Upper lobe of right lung (tissue), 1 donor: Measurements from ENCODE around the gene GCK. TPM values are rescaled to one million over a fixed set of nuclear protein-coding genes. Genes with fewer than 3 reads are reported as not detected.
A peak's percentile ranks its signal among the peaks of the same experiment; 100 is the strongest.
"Not testable (repeated sequence)": the region's sequence is repeated elsewhere in the genome, so short reads cannot be mapped to it uniquely, and the experiment has no call there.

Source experiments
- ATAC-seq: fragments of 200-7000 bp; cut with Tn5 transposase; one replicate; pipeline ENCODE4 v1.9.1; 2020; ENCODE audit warnings: mild to moderate bottlenecking, moderate library complexity
- DNase-seq: peaks from one replicate; pipeline ENCODE4 v3.0.0-alpha.2; 2020
- H3K27ac ChIP-seq: fragments of 200-600 bp; one replicate; pipeline ENCODE4 v1.8.0; 2022
- H3K27me3 ChIP-seq: fragments of 200-600 bp; one replicate; pipeline ENCODE4 v1.8.0; 2022; ENCODE audit warnings: mild to moderate bottlenecking
- H3K36me3 ChIP-seq: fragments of 200-600 bp; one replicate; pipeline ENCODE4 v1.8.0; 2022
- H3K4me1 ChIP-seq: fragments of 200-600 bp; one replicate; pipeline ENCODE4 v1.8.0; 2022
- H3K4me3 ChIP-seq: fragments of 200-600 bp; one replicate; pipeline ENCODE4 v1.8.0; 2022; ENCODE audit warnings: mild to moderate bottlenecking
- H3K9me3 ChIP-seq: fragments of 200-600 bp; one replicate; pipeline ENCODE4 v1.8.0; 2022
- CTCF ChIP-seq: fragments of 200-600 bp; IDR thresholded peaks from one replicate; pipeline ENCODE4 v1.8.0; 2022; ENCODE audit warnings: antibody characterized with exemption
- intact Hi-C: fragments of 100-400 bp; cut with DNase I; formaldehyde crosslinking; loops from one replicate; pipeline ENCODE4 v1.11.0; 2022
- total RNA-seq: library from RNA; stranded (reverse); fragmentation: NEBNext Ultra II Directional; extraction: Animal tissue kit (Norgen Biotek cat#: 25700); gene quantifications from one replicate; pipeline ENCODE4 v1.2.1, GENCODE V29; 2021
- donor health status: DM: no; HTN: yes; CAD: no; lungs with severe emphysema.

Gene GCK
- total RNA-seq, 1 donor from 2014 or later, result 0.23 TPM

- no peaks in the 10 kb centered on the region for H3K27me3 ChIP-seq
- no peaks in the 10 kb centered on the region for H3K9me3 ChIP-seq
- intact Hi-C loops, result no loop called here
- no peaks in the 10 kb centered on the region for H3K4me1 ChIP-seq
- no peak overlapping the region for H3K27ac ChIP-seq
- no peak for DNase-seq
- ATAC-seq, result no peak
- H3K4me3 ChIP-seq, result no peak overlapping the region
- no peak for TF ChIP-seq CTCF
- H3K36me3 ChIP-seq, result no peaks in the 10 kb centered on the region
These were observed 6.4 kb downstream of the GCK start for GRCh38 chr7:44182827-44183226.

DNA sequence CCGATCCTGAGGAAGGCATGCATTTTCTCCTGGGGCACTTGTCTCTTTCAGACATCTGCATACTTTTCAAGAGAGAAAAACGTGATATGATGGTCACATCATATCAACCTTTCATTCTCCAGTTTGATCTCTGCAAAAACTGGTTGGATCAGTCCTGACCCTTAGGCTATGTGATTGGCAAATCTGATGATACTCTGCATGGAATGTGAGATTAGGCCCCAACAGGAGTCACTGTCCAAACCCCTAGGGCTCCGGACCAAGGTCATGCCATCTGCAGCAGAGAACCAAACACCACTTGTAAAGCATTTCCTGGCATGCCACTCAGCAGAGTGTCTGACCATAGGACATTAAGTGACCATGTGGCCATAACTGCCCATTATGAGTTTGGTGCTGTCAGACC lies 8.6 kb downstream of the GCK start:
- no peak for TF ChIP-seq CTCF

GRCh38 chr7:44177570-44178131 lies 11.6 kb downstream of the GCK start:
- H3K9me3 ChIP-seq, result no peaks in the 10 kb centered on the region
- H3K4me1 ChIP-seq, result no peaks in the 10 kb centered on the region
- no peaks in the 10 kb centered on the region for H3K36me3 ChIP-seq
- ATAC-seq, result no peak
- no peak for TF ChIP-seq CTCF
- H3K27ac ChIP-seq, result no peak overlapping the region
- H3K4me3 ChIP-seq, result no peak overlapping the region
- DNase-seq, result peak; percentile 51
- H3K27me3 ChIP-seq, result no peaks in the 10 kb centered on the region
- intact Hi-C loops, result no loop called here

More for the DNA sequence above, 8.6 kb downstream of the GCK start:
- DNase-seq (peak; percentile 3), ATAC-seq (no peak)
- no peak overlapping the region for H3K4me3 ChIP-seq
- no peaks in the 10 kb centered on the region for H3K4me1 ChIP-seq
- H3K36me3 ChIP-seq, result no peaks in the 10 kb centered on the region
- no peaks in the 10 kb centered on the region for H3K9me3 ChIP-seq
- H3K27me3 ChIP-seq, result no peaks in the 10 kb centered on the region
- intact Hi-C loops, result no loop called here
- no peak overlapping the region for H3K27ac ChIP-seq

- DNase-seq (peak; percentile 43), ATAC-seq (no peak)
These were observed 12.8 kb downstream of the GCK start for GRCh38 chr7:44176486-44176885.

GRCh38 chr7:44175730-44176129 lies 13.5 kb downstream of the GCK start:
- Histone ChIP-seq H3K27me3 (no peaks in the 10 kb centered on the region), H3K4me1 (no peaks in the 10 kb centered on the region), H3K36me3 (no peaks in the 10 kb centered on the region), H3K9me3 (no peaks in the 10 kb centered on the region), H3K27ac (no peak overlapping the region), H3K4me3 (no peak overlapping the region)
- TF ChIP-seq CTCF, result no peak
- ATAC-seq (no peak), DNase-seq (no peak)
- intact Hi-C loops, result no loop called here

More at GRCh38 chr7:44176486-44176885, 12.8 kb downstream of the GCK start:
- Histone ChIP-seq H3K36me3 (no peaks in the 10 kb centered on the region), H3K4me1 (no peaks in the 10 kb centered on the region), H3K27me3 (no peaks in the 10 kb centered on the region), H3K27ac (no peak overlapping the region), H3K4me3 (no peak overlapping the region), H3K9me3 (no peaks in the 10 kb centered on the region)
- TF ChIP-seq CTCF, result no peak
- intact Hi-C loops, result no loop called here

DNA sequence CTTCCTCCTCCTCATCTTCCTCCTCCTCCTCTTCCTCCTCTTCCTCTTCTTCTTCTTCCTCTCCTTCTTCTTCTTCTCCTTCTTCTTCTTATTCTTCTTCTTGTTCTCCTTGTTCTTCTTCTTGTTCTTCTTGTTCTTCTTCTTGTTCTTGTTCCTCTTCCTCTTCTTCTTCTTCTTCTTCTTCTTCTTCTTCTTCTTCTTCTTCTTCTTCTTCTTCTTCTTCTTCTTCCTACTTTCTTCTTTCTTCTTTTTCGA lies 14.6 kb downstream of the GCK start:
- H3K27ac ChIP-seq, ATAC-seq, intact Hi-C loops, DNase-seq, H3K4me3 ChIP-seq, H3K27me3 ChIP-seq, H3K36me3 ChIP-seq, H3K9me3 ChIP-seq, H3K4me1 ChIP-seq: not testable (repeated sequence)
